Ovary (tissue), 3 donors: ENCODE results near the gene UPK1B.

ENCODE experiments used
- EP300 ChIP-seq: sonication (generic); formaldehyde crosslinking; IDR thresholded peaks from one replicate; pipeline ENCODE4 v1.6.1; 2017; ENCODE audit warnings: antibody characterized with exemption
- POLR2A ChIP-seq: fragments of 450-650 bp; IDR thresholded peaks from one replicate; pipeline ENCODE4 v1.6.1; 2017; ENCODE audit warnings: antibody characterized with exemption, mild to moderate bottlenecking, moderate library complexity
- TF ChIP-seq, protein P1 (sequence below), 3 donors: fragments of 450-650 bp in 2 of 3; fragments of 200-600 bp in 1 of 3; IDR thresholded peaks; one replicate each; pipeline versions ENCODE4 v1.5.1 to v1.8.0; 2016 to 2022; ENCODE audit warnings: antibody characterized with exemption in 3 of 3, mild to moderate bottlenecking in 1 of 3
- donor health status: DM: no; HTN: no; CAD: no.

DNA sequence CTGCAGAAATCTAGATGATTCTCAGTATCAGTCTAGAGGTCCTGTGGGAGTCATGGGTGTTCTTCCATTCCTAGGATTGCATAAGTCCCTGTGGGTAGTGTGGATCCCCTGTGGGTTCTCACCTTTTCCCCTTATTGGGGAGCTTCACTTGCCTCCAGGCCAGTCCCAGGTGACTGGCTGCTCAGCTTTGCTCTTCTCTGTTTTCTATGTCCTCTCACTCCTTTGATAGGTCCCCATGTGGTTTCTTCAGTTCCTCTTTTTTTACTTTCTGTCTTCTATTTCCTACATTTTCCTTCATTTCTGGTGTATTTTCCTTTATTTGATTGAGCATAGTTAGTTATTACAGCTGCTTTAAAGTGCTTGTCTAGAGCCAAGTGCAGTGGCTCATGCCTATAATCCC lies 16.5 kb upstream of the UPK1B start:
- TF ChIP-seq, protein P1, sequence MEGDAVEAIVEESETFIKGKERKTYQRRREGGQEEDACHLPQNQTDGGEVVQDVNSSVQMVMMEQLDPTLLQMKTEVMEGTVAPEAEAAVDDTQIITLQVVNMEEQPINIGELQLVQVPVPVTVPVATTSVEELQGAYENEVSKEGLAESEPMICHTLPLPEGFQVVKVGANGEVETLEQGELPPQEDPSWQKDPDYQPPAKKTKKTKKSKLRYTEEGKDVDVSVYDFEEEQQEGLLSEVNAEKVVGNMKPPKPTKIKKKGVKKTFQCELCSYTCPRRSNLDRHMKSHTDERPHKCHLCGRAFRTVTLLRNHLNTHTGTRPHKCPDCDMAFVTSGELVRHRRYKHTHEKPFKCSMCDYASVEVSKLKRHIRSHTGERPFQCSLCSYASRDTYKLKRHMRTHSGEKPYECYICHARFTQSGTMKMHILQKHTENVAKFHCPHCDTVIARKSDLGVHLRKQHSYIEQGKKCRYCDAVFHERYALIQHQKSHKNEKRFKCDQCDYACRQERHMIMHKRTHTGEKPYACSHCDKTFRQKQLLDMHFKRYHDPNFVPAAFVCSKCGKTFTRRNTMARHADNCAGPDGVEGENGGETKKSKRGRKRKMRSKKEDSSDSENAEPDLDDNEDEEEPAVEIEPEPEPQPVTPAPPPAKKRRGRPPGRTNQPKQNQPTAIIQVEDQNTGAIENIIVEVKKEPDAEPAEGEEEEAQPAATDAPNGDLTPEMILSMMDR (IDR thresholded peaks at IDR 0.05), result no peak
- TF ChIP-seq POLR2A (no peak), EP300 (no peak)
